HG03060 (cell line): ENCODE measurements around the gene MAP3K5.
"Not testable (repeated sequence)": the region's sequence is repeated elsewhere in the genome, so short reads cannot be mapped to it uniquely, and the experiment has no call there.

Experiments used
- ATAC-seq: cut with Tn5 transposase; IDR thresholded peaks from one replicate; pipeline ENCODE4 v1.9.1; 2021; ENCODE audit warnings: low read depth, moderate number of reproducible peaks; ENCODE audit not compliant: unreplicated experiment

MAP3K5 gene

GRCh38 chr6:136612666-136613389, 179.4 kb downstream of the MAP3K5 start:
- ATAC-seq: no peak

GRCh38 chr6:136611746-136612145, 180.5 kb downstream of the MAP3K5 start:
- no peak for ATAC-seq

- ATAC-seq: no peak
Measured at GRCh38 chr6:136611133-136611532, 181.1 kb downstream of the MAP3K5 start.

DNA sequence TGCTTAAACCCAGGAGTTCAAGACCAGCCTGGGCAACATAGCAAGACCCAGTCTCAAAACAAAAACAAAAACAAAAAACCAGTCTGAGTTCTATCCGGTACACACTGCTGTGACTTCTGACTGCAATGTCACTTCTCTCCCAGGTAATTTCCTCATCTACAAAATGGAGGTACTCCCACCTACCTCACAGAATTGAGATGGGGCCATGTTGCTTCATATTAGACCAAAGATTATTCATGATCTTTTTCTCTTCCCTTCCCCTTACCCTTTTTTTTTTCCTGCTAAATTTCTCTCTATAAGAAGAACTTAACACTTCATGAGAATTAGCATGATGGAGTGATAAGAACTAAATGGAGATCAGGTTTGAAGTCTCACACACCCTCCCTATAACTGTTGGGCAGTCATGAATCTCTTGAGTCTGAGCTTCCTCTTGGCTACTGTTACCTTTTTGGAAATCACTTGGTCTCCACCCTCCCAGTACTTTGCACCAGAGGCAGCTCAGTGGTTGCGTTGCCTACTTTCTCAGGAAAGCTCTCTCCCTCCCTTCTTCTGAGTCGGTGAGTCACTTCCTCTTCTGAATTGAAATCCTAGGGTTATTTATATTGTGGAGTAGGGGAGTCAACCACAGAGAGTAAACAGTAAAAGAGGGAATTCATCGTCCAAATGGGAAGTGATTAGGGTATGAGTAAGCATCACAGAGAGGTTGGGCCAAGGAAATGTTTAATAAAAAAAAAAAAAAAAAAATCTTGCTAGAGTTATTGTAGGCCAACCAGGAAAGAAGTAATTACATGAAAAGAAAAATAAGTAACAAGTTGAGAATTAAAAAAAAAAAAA, 182.2 kb downstream of the MAP3K5 start:
- no peak for ATAC-seq

DNA sequence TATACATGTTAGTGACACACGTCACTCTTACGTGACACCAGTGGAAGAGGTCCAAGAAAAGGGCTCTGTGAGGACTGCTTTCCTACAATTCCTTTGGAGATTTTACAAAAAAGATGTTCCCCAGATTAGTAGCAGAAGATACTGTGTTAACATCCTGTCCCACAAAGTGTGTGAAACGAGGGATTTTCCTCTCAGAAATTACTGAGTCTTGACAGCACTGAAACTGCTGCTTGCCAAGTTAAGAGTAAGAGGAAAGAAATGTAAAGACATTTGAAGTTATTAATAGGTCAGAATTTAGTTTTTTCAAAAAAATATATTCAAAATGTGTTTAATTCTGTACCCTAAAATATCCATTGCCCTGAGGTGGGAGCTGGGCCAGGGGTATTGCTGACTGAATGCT, 183.3 kb downstream of the MAP3K5 start:
- ATAC-seq: no peak

DNA sequence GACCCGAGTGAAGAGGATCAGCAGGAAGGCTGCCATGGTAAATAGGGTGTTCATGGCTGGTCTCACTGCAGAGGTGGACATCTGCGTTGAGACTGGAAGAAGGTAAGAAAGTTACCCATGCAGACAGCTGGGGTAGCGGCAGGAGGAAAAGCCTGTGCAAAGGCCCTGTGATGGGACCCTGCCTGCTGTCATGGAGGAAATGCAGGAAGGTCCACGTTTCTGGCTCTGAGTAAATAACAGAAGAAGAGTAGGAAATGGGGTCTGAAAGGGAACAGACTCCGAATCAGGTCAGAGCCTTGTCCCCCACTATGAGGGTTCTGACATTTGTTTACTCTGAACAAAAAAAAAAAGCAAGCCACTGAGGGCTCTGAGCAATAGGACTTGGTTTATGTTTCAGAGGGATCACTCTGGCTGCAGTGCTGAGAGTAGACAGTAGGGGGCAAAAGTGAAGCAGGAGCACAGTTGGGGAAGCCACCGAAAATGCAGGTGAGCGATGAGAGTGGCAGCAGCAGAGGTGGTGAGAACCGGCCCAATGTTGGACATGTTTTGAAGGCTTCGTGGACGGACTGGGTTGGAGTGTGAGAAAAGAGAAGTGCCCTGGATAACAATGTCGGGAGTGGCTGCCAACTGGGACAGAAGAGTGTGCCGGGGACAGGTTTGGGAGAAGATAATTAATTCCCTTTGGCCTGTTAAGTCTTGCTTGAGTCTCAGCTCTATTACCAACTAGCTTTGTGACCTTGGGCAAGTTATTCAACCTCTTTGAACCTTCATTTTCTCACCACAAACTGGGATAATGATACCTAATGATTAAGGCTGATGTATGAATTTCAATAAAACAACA, 184.1 kb downstream of the MAP3K5 start:
- peak; percentile 51 for ATAC-seq

DNA sequence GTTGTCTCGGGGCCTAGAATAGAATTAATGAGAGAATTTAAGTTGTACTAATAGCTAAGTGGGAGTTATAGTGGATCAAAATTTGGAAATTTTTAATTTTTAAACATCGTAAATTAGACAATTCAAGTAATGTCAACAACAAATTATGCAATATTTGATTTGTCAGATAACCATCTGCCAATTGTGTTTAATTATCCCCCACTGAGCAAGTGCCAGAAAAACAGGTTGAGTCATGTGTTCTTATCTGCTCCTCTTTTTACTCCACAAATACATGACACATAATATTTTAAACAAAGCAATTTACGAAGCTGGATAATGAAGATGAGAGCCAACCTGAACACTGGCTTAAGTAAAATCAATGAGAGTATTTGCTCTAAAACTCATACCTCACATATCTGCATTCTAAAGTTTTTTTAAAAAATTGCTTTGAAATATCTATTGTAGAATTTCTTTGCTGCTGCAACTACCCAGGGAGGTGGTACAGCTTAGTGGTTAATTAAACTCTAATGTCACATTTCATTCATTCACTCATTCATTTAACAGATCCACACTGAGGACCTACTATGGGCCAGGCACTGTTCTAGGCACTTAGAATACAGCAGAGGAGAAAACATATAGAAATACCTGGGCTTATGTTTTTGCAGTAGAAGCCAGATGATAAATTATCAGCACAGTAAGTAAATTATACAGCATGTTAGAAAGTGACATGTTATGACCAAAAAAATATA, 184.9 kb downstream of the MAP3K5 start:
- no peak for ATAC-seq

- no peak for ATAC-seq
Measured at GRCh38 chr6:136604928-136605510, 187.3 kb downstream of the MAP3K5 start.

DNA sequence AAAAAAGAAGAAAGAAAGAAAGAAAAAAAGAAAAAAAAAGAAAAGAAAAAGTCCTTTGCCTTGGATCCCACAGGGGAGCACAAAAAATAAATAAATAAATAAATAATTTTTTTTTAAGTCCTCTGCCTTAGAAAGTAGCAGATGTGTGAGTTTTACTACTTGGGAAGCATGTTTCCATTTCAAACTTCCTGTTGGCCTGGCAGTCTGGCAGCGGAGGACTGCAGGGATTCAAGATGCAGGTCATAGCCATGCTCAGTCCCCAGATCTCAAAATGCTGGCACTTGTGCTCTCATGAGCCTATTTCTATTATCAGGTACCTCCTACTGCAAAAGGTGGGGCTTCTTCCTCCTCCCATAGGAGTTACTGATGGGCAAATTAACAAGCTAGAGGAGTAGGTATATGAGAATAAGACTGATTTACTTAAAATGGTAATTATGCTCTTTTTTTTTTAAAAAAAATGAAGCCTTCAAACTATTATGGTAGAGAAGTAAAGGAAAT, 187.9 kb downstream of the MAP3K5 start:
- no peak for ATAC-seq

DNA sequence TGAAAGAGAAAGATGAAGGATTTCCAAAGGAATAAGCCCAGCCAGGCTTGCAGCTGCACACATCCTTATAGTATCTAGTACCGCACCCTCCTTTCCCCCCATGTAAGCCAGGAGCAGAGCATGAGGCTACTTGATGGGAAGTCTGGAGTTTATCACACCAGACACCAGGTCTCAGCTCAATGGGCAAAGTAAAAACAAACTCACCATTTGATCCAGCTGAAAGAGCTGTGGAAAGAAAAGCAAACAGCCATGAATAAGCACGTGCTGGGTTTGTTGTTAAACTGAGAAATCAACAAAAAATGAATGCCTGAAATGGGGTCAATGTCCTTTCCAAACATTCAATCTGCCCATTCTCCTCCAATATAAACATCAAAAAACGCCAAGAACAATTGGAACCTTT, 191.5 kb downstream of the MAP3K5 start:
- ATAC-seq: no peak

GRCh38 chr6:136599329-136600011, 192.8 kb downstream of the MAP3K5 start:
- ATAC-seq: no peak

GRCh38 chr6:136598048-136598447, 194.2 kb downstream of the MAP3K5 start:
- ATAC-seq: no peak

DNA sequence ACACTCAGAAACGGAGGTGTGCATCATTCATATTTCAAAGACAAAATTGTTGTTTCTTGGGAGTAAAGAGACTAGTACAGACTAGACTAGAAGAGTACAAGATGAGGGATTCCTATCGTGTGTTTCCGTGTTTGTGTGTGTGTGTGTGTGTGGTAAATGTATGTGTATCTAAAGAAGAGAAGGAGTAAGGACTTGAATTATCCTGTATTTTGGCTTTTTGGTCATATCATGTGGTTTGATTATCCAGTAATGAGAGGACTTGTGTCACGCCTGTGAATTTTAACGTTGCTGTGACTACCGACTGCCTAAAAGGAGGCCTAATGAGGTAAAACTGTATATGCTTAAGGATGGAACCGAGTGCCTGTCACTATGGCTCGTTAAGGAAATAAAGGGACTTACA, 197.6 kb downstream of the MAP3K5 start:
- ATAC-seq: no peak

GRCh38 chr6:136593748-136594490, 198.4 kb downstream of the MAP3K5 start:
- peak; percentile 96 for ATAC-seq

GRCh38 chr6:136592930-136593673, 199.2 kb downstream of the MAP3K5 start:
- no peak for ATAC-seq

DNA sequence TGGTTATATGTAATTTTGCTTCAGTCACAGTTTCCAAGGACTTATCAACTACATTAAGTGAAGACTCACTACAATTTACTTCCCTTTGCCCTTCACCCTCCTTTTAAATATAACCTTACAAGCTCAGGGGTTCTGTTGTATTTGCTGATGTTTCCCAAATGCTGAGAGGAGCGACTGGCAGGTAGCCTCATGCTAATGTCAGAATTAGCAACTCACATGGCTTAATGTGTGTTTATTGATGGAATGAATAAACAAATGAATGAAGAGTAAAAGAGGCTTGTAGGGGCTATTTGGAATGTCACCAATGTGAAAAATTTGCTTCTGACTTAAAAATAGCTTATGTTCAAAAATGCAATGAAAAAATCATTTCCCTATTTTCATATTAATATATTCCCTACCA, 200.7 kb downstream of the MAP3K5 start:
- no peak for ATAC-seq

- not testable (repeated sequence) for ATAC-seq
Measured at GRCh38 chr6:136590846-136591245, 201.4 kb downstream of the MAP3K5 start.

DNA sequence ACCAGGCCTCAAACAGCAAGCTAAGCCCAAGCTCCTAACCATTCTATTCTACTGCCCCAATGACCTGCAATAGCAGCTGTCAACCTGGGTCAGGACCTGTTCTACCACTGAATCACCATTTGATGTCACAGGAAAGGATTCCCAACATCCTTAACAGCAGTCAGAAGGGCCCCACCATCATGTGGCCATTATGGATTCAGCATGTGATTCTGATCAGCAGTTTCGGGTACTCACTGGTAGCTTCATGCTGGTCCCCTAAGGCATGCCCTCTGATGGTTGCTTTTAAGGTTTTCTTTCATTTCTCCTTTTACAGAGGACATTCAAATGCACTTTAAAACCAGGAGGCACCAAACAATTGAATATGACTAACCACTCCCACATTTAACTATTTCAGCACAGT, 204.8 kb downstream of the MAP3K5 start:
- peak; percentile 49 for ATAC-seq
